GM13977 (cell line): ENCODE results near the gene ARRDC2.
A peak's percentile ranks its signal among the peaks of the same experiment; 100 is the strongest.

Experiments
- DNase-seq: peaks from one replicate; pipeline ENCODE4 v3.0.0; 2012; ENCODE audit warnings: low spot score
- in situ Hi-C: fragments of 300-500 bp; cut with MboI; formaldehyde crosslinking; loops from one replicate; pipeline ENCODE4 v1.12.0; 2022; ENCODE audit warnings: low sequenced_read_pairs, low pct_unique_long_range_greater_than_20kb, mixed read lengths, inconsistent platforms; ENCODE audit not compliant: unreplicated experiment
- TF ChIP-seq, protein P1 (sequence below): IDR thresholded peaks from 2 replicates; pipeline ENCODE4 v1.5.1; 2012; ENCODE audit warnings: mild to moderate bottlenecking, control low read depth; ENCODE audit not compliant: insufficient read depth; ENCODE audit errors: extremely low read depth, missing control alignments

Gene ARRDC2

GRCh38 chr19:18016209-18016910 is 8.4 kb downstream of the ARRDC2 start:
- TF ChIP-seq, protein P1, sequence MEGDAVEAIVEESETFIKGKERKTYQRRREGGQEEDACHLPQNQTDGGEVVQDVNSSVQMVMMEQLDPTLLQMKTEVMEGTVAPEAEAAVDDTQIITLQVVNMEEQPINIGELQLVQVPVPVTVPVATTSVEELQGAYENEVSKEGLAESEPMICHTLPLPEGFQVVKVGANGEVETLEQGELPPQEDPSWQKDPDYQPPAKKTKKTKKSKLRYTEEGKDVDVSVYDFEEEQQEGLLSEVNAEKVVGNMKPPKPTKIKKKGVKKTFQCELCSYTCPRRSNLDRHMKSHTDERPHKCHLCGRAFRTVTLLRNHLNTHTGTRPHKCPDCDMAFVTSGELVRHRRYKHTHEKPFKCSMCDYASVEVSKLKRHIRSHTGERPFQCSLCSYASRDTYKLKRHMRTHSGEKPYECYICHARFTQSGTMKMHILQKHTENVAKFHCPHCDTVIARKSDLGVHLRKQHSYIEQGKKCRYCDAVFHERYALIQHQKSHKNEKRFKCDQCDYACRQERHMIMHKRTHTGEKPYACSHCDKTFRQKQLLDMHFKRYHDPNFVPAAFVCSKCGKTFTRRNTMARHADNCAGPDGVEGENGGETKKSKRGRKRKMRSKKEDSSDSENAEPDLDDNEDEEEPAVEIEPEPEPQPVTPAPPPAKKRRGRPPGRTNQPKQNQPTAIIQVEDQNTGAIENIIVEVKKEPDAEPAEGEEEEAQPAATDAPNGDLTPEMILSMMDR: no peak
- in situ Hi-C loops: no loop called here
- no peak for DNase-seq

DNA sequence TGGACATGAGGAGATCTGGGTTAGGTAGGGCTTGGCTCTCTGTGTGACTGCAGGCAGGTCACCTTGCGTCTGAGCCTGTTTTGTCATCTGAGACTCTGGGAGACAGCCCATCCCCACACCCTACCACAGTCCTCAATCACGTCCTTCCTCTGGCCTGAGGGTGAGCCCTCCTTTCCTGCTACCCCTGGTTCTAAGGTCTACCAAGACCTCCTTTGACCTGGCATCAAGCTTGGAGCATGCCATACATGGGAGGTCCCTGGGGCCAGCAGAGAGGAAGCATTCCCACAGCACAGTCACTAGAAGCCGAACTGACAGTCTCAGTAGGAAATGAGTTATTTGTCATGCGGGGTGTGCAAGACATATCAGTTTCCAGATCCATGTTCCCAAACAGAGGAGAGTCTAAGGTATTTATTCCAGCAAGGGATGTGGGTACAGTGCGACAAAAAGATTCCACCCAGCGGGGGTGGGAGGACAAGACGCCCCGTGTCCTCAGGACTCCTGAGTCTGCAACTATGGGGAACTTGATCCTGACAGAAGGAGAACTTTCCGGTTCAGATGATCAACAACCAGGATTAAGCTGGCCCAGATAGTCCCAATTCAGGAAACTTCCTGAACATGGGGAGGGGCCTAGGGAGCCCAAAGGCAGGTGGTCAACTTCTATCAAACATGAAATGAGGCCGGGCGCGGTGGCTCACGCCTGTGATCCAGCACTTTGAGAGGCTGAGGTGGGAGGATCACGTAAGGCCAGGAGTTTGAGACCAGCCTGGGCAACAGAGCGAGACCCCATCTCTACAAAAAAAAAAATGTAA is 9.5 kb downstream of the ARRDC2 start:
- DNase-seq: no peak
- in situ Hi-C loops: no loop called here
- TF ChIP-seq, protein P1: no peak

DNA sequence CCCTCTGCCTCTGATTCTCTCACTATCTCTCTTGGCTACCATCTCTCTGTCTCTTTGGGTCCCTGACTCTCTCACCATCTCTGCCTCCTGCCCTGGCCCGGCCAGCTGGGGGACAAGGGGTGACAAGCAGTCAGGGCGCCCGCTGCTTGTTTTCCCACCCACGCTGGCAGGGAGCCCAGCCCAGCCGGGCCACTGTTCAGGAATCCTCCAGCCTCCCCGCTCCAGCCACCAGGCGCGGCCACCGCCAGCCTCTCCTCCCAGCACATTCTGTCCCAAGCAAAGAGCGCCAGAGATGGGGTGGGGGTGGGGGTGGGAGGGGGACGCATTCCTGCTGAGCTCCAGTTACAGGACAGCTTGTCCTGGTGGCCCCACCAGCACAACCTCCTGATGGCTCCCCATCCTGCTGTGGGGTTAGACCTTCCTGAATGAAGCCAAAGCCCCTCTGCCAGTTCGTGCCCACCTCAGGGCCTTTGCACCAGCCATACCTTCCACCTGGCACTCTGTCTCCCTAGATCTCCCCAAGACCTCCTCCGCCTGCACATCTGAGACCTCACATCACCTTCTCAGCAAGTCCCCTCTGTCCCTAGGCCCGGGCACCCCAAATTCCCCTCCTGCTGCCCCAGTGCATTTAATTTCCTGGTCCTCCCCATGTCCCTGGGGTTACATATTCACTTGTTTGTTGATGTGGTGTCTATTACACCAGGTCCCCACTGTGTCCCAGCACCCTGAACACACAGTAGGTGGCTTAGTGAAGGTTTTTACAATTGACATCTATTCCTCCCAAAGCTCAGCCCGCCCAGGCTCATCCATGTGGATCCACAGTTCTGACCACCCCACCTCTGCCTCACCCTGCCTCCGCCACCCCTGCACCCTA is 12.5 kb downstream of the ARRDC2 start:
- TF ChIP-seq, protein P1: no peak
- in situ Hi-C loops: no loop called here
- DNase-seq: no peak

DNA sequence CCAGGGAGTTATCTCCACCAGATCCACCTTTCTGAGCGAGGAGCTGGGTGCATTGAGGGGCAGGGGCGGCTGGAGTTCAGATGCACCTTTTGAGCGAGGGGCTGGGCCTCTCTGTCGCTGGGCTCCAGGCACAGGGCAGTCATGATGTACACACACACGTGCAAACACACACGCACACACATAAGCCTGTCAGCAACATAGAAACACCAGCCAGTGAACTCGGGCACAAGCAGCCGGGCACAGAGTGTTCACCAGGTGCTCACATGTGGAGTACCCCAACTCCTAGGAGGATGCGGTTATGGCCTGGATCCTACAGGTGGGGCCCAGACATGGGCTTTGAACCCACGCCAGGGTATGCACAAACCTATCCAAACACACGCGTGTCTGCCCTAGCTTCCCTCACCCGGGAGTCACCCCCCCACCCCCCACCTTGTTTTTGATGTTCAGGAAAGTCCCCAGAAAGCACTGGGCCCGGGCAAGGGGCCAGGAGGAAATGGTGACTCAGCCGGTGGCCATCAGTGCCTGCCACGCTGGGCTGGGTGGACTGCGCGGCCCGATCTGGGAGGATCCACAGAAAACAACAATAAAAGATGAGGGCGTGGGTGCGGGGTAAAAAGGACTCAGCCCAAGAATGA is 13.3 kb downstream of the ARRDC2 start:
- peak; percentile 54 for DNase-seq

DNA sequence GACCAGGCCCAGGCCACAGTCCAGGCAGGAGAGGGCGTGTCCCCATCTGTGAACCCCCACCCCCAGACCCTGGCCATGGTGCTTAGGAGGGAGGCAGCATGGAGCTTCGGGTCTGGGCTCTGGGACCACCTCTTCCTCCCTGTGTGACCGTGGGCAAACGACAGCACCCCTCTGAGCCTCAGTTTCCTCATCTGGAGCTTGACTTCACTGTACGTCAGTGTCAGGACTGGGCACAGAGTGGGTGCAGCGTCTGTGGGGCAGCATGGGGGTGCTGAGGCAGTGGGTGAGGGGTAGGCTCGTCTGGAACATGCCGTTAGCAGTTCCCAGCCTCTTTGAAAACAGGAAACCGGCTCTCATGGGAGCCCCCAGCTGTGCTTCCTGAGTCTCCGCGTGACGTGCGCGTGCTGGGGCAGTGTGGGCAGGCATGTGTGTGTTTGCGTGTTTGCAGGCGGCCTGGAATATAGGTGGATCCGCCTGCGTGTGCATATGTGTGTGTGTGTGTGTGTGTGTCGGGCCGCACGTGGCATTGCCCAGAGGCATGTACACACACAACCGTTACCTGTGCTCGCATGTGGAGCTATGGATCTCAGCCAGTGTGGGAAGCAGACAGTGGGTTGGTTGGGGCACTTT is 15.8 kb downstream of the ARRDC2 start:
- no peak for DNase-seq
- TF ChIP-seq, protein P1: no peak
- in situ Hi-C loops: no loop called here

More for the DNA sequence above, 13.3 kb downstream of the ARRDC2 start:
- in situ Hi-C loops: no loop called here
- TF ChIP-seq, protein P1: no peak
